ENCODE results near the gene PYROXD2. TPM values are rescaled to one million over a fixed set of nuclear protein-coding genes. Genes with fewer than 3 reads are reported as not detected.

Gene PYROXD2
- total and polyA plus RNA-seq, 10 of the 15 experiments (the other 5 are each of a cell fraction or from before 2014, with no cell fraction given), result 4.8 to 15.8 (median 11.1) TPM

GRCh38 chr10:98402478-98402877, 12.5 kb downstream of the PYROXD2 start (continued):
- no peak for TF ChIP-seq ZBTB11 (CRISPR knock-in tag; IDR thresholded peaks at IDR 0.05)
- TF ChIP-seq STAT1 (conservative IDR thresholded peaks at IDR 0.05), result no peak
- no peak for TF ChIP-seq BMI1 (IDR thresholded peaks at IDR 0.05; ENCODE audit: borderline replicate concordance)
- no peak for TF ChIP-seq CBFB (IDR thresholded peaks at IDR 0.05; ENCODE audit: low read depth)
- no peak for TF ChIP-seq E4F1 (IDR thresholded peaks at IDR 0.05; ENCODE audit: borderline replicate concordance, partially characterized antibody)
- TF ChIP-seq ZBED1 (IDR thresholded peaks at IDR 0.05; ENCODE audit: borderline replicate concordance), result no peak

GRCh38 chr10:98400482-98400881, 14.5 kb downstream of the PYROXD2 start:
- peaks cover 19% of the 10 kb centered on the region for H3K4me1 ChIP-seq (ENCODE audit: control insufficient read depth, insufficient read depth, low read length)
- FAIRE-seq (no peak), DNase-seq (ENCODE audit: low read depth, low spot score) (no peak), ATAC-seq (no peak)
- CTCF ChIA-PET, result no interaction called here
- no peak overlapping the region for H3K27ac ChIP-seq (ENCODE audit: control insufficient read depth, insufficient read depth)
- in situ Hi-C loops (cut with MboI) (no loop called here), intact Hi-C loops (cut with micrococcal nuclease; ENCODE audit: unreplicated experiment) (no loop called here)
- no peaks in the 10 kb centered on the region for H3K9me3 ChIP-seq (replicated peaks; ENCODE audit: control insufficient read depth, insufficient read depth, low read length)
- no peak overlapping the region for H3K4me2 ChIP-seq (ENCODE audit: control insufficient read depth, insufficient read depth)
- H3K4me3 ChIP-seq, result no peak overlapping the region
- POLR2A ChIA-PET, result no interaction called here
- SMC1A ChIA-PET (ENCODE audit: uncharacterized antibody, unreplicated experiment), result no interaction called here
- H2AFZ ChIP-seq (ENCODE audit: control insufficient read depth, low read depth, low read length), result no peak overlapping the region
- H3K36me3 ChIP-seq (ENCODE audit: control insufficient read depth in 2 of 2, insufficient read depth in 2 of 2, low read length in 1 of 2), result no peaks in the 10 kb centered on the region
- H3K27me3 ChIP-seq (replicated peaks in 1 of 2; ENCODE audit: control insufficient read depth in 2 of 2, insufficient read depth in 2 of 2, low read length in 1 of 2), result no peaks in the 10 kb centered on the region
- BruUV-seq (replicated peaks), result no TSS peak
- 50% methylated on average over 2 of the region's 2 CpGs for WGBS (ENCODE audit: insufficient coverage, insufficient replicate concordance, low lambda C conversion rate, missing lambda C conversion rate)
- RAD21 ChIA-PET (ENCODE audit: unreplicated experiment), result no interaction called here
- no peaks in the 10 kb centered on the region for H3K79me2 ChIP-seq (ENCODE audit: control insufficient read depth, insufficient read depth, low read length)
- H4K20me1 ChIP-seq (ENCODE audit: control insufficient read depth, insufficient read depth), result no peaks in the 10 kb centered on the region
- H3K9ac ChIP-seq (ENCODE audit: control insufficient read depth, insufficient read depth, low read length), result no peak overlapping the region
- no peak for TF ChIP-seq IKZF2 (IDR thresholded peaks at IDR 0.05)
- TF ChIP-seq SKIL (IDR thresholded peaks at IDR 0.05; ENCODE audit: low read depth, poor library complexity, severe bottlenecking), result no peak
- TF ChIP-seq BMI1 (IDR thresholded peaks at IDR 0.05; ENCODE audit: borderline replicate concordance), result no peak
- TF ChIP-seq DPF2 (IDR thresholded peaks at IDR 0.05), result no peak
- TF ChIP-seq YBX1 (IDR thresholded peaks at IDR 0.05), result no peak
- no peak for TF ChIP-seq ZNF622 (IDR thresholded peaks at IDR 0.05)
- TF ChIP-seq E2F4 (IDR thresholded peaks at IDR 0.05; ENCODE audit: low read depth, low read length), result no peak
- TF ChIP-seq MYB (IDR thresholded peaks at IDR 0.05; ENCODE audit: borderline replicate concordance, low read depth, low read length), result no peak

Measured in GM12878 (cell line).